Progenitor cell of endocrine pancreas (in vitro differentiated cells): Measurements from ENCODE around the gene CCDC89. TPM values are rescaled to one million over a fixed set of nuclear protein-coding genes. Genes with fewer than 3 reads are reported as not detected.

Experiments
- DNase-seq: peaks from one replicate; pipeline ENCODE4 v3.0.0; 2021; ENCODE audit warnings: low spot score; ENCODE audit not compliant: unreplicated experiment
- H3K27ac Mint-ChIP-seq: 2 replicates; pipeline ENCODE4 v1.8.0; 2021; ENCODE audit warnings: mild to moderate bottlenecking, moderate library complexity, mixed read lengths
- H3K27me3 Mint-ChIP-seq: 2 replicates; pipeline ENCODE4 v1.8.0; 2021; ENCODE audit warnings: mixed read lengths
- H3K36me3 Mint-ChIP-seq: 2 replicates; pipeline ENCODE4 v1.8.0; 2022; ENCODE audit warnings: mixed read lengths; ENCODE audit not compliant: insufficient read depth
- H3K4me1 Mint-ChIP-seq: 2 replicates; pipeline ENCODE4 v1.8.0; 2021; ENCODE audit warnings: low read depth, mixed read lengths
- H3K4me3 Mint-ChIP-seq: 2 replicates; pipeline ENCODE4 v1.8.0; 2021; ENCODE audit warnings: low read depth, mild to moderate bottlenecking, moderate library complexity, mixed read lengths
- H3K9me3 Mint-ChIP-seq: 2 replicates; pipeline ENCODE4 v1.8.0; 2021; ENCODE audit warnings: low read depth, mixed read lengths
- CTCF ChIP-seq: fragments of 200-600 bp; sonication (generic); IDR thresholded peaks from one replicate; pipeline ENCODE4 v1.5.0; 2021; ENCODE audit warnings: antibody characterized with exemption, mild to moderate bottlenecking; ENCODE audit not compliant: unreplicated experiment
- total RNA-seq: library from RNA; stranded (reverse); gene quantifications from 2 replicates; pipeline ENCODE4 v1.2.1, GENCODE V29; 2021

The CCDC89 gene
- total RNA-seq, 1 donor from 2014 or later, result not detected

GRCh38 chr11:85712953-85713352 lies 27.0 kb upstream of the CCDC89 start:
- no peaks in the 10 kb centered on the region for H3K27me3 Mint-ChIP-seq
- no peaks in the 10 kb centered on the region for H3K9me3 Mint-ChIP-seq
- no peaks in the 10 kb centered on the region for H3K36me3 Mint-ChIP-seq
- no peak for DNase-seq
- no peaks in the 10 kb centered on the region for H3K4me1 Mint-ChIP-seq
- H3K27ac Mint-ChIP-seq, result no peak overlapping the region
- no peak overlapping the region for H3K4me3 Mint-ChIP-seq
- no peak for TF ChIP-seq CTCF

GRCh38 chr11:85710917-85711316 lies 24.9 kb upstream of the CCDC89 start:
- DNase-seq, result no peak
- H3K4me1 Mint-ChIP-seq, result no peaks in the 10 kb centered on the region
- H3K27me3 Mint-ChIP-seq, result no peaks in the 10 kb centered on the region
- no peak overlapping the region for H3K27ac Mint-ChIP-seq
- no peaks in the 10 kb centered on the region for H3K9me3 Mint-ChIP-seq
- TF ChIP-seq CTCF, result no peak
- H3K36me3 Mint-ChIP-seq, result no peaks in the 10 kb centered on the region
- H3K4me3 Mint-ChIP-seq, result no peak overlapping the region

- no peak for DNase-seq
Observed at GRCh38 chr11:85709941-85710702, 24.1 kb upstream of the CCDC89 start.

GRCh38 chr11:85705800-85706199 lies 19.8 kb upstream of the CCDC89 start:
- H3K36me3 Mint-ChIP-seq, result no peaks in the 10 kb centered on the region
- no peak for DNase-seq
- no peaks in the 10 kb centered on the region for H3K4me1 Mint-ChIP-seq
- H3K27me3 Mint-ChIP-seq, result no peaks in the 10 kb centered on the region
- H3K4me3 Mint-ChIP-seq, result no peak overlapping the region
- H3K9me3 Mint-ChIP-seq, result peaks cover 6% of the 10 kb centered on the region
- no peak overlapping the region for H3K27ac Mint-ChIP-seq
- TF ChIP-seq CTCF, result no peak

More at GRCh38 chr11:85709941-85710702, 24.1 kb upstream of the CCDC89 start:
- no peaks in the 10 kb centered on the region for H3K27me3 Mint-ChIP-seq
- no peak overlapping the region for H3K27ac Mint-ChIP-seq
- H3K4me1 Mint-ChIP-seq, result no peaks in the 10 kb centered on the region
- TF ChIP-seq CTCF, result no peak
- H3K9me3 Mint-ChIP-seq, result no peaks in the 10 kb centered on the region
- H3K36me3 Mint-ChIP-seq, result no peaks in the 10 kb centered on the region
- H3K4me3 Mint-ChIP-seq, result no peak overlapping the region

GRCh38 chr11:85704967-85705366 lies 19.0 kb upstream of the CCDC89 start:
- Mint-ChIP-seq H3K27me3 (no peaks in the 10 kb centered on the region), H3K4me1 (peaks cover 4% of the 10 kb centered on the region), H3K36me3 (no peaks in the 10 kb centered on the region), H3K4me3 (no peak overlapping the region), H3K9me3 (peaks cover 6% of the 10 kb centered on the region), H3K27ac (no peak overlapping the region)
- no peak for TF ChIP-seq CTCF
- no peak for DNase-seq
